ENCODE measurements around the gene SUSD4. TPM values are rescaled to one million over a fixed set of nuclear protein-coding genes. Genes with fewer than 3 reads are reported as not detected.

Gene SUSD4
- total and polyA plus RNA-seq, 9 donors = 23.0 to 80.5 (median 36.6) TPM

- intact Hi-C loops (cut with DNase I) = no loop called here
- DNase-seq = no peak
- no peaks in the 10 kb centered on the region for H3K36me3 ChIP-seq
- no peaks in the 10 kb centered on the region for H3K9me3 ChIP-seq
- no peaks in the 10 kb centered on the region for H3K4me1 ChIP-seq (ENCODE audit: insufficient read depth)
- no peak overlapping the region for H3K27ac ChIP-seq
- no peak overlapping the region for H3K4me3 ChIP-seq
- WGBS, 3 donors = 96 to 98% (median 97%) methylated on average over 8 of the region's 8 CpGs
- TF ChIP-seq EP300 (IDR thresholded peaks at IDR 0.05) (no peak), POLR2A (IDR thresholded peaks at IDR 0.05) (no peak), CTCF (IDR thresholded peaks at IDR 0.05) (no peak)
- H3K27me3 ChIP-seq = no peaks in the 10 kb centered on the region
Observed at GRCh38 chr1:223221686-223222085, 142.3 kb downstream of the SUSD4 start.

- Histone ChIP-seq H3K4me3 (no peak overlapping the region), H3K36me3 (no peaks in the 10 kb centered on the region), H3K4me1 (ENCODE audit: insufficient read depth) (no peaks in the 10 kb centered on the region), H3K27ac (no peak overlapping the region), H3K27me3 (no peaks in the 10 kb centered on the region), H3K9me3 (no peaks in the 10 kb centered on the region)
- DNase-seq = no peak
- 80 to 91% (median 84%) methylated on average over 4 of the region's 4 CpGs for WGBS, 3 donors
- TF ChIP-seq EP300 (IDR thresholded peaks at IDR 0.05) = no peak
- TF ChIP-seq CTCF (IDR thresholded peaks at IDR 0.05) = no peak
- TF ChIP-seq POLR2A (IDR thresholded peaks at IDR 0.05) = no peak
- intact Hi-C loops (cut with DNase I) = no loop called here
Observed at GRCh38 chr1:223219846-223220610, 143.9 kb downstream of the SUSD4 start.

- H3K4me1 ChIP-seq (ENCODE audit: insufficient read depth) = no peaks in the 10 kb centered on the region
- no peak overlapping the region for H3K4me3 ChIP-seq
- H3K36me3 ChIP-seq = no peaks in the 10 kb centered on the region
- TF ChIP-seq CTCF (IDR thresholded peaks at IDR 0.05) (no peak), EP300 (IDR thresholded peaks at IDR 0.05) (no peak), POLR2A (IDR thresholded peaks at IDR 0.05) (no peak)
- no peak overlapping the region for H3K27ac ChIP-seq
- intact Hi-C loops (cut with DNase I) = no loop called here
- H3K9me3 ChIP-seq = no peaks in the 10 kb centered on the region
- H3K27me3 ChIP-seq = no peaks in the 10 kb centered on the region
- no peak for DNase-seq
Observed at GRCh38 chr1:223219318-223219635, 144.7 kb downstream of the SUSD4 start.

GRCh38 chr1:223217781-223218180 lies 146.2 kb downstream of the SUSD4 start:
- DNase-seq = no peak
- no peaks in the 10 kb centered on the region for H3K36me3 ChIP-seq
- WGBS, 3 donors = 91 to 97% (median 95%) methylated on average over 4 of the region's 4 CpGs

More at GRCh38 chr1:223217781-223218180, 146.2 kb downstream of the SUSD4 start:
- Histone ChIP-seq H3K4me3 (no peak overlapping the region), H3K27ac (no peak overlapping the region), H3K9me3 (no peaks in the 10 kb centered on the region), H3K27me3 (no peaks in the 10 kb centered on the region), H3K4me1 (ENCODE audit: insufficient read depth) (no peaks in the 10 kb centered on the region)
- TF ChIP-seq CTCF (IDR thresholded peaks at IDR 0.05) (no peak), POLR2A (IDR thresholded peaks at IDR 0.05) (no peak), EP300 (IDR thresholded peaks at IDR 0.05) (no peak)
- intact Hi-C loops (cut with DNase I) = no loop called here
